HG03575 (cell line): ENCODE data around the gene SURF4.
"Not testable (repeated sequence)": the region's sequence is repeated elsewhere in the genome, so short reads cannot be mapped to it uniquely, and the experiment has no call there.

ENCODE experiments used
- ATAC-seq: cut with Tn5 transposase; IDR thresholded peaks from one replicate; pipeline ENCODE4 v1.9.1; 2021; ENCODE audit not compliant: unreplicated experiment, insufficient number of reproducible peaks, low FRiP score; ENCODE audit errors: extremely low read depth

SURF4 gene

GRCh38 chr9:133401588-133401987 lies 25.7 kb upstream of the SURF4 start:
- no peak for ATAC-seq

- ATAC-seq, result no peak
Observed at GRCh38 chr9:133400292-133400691, 24.4 kb upstream of the SURF4 start.

DNA sequence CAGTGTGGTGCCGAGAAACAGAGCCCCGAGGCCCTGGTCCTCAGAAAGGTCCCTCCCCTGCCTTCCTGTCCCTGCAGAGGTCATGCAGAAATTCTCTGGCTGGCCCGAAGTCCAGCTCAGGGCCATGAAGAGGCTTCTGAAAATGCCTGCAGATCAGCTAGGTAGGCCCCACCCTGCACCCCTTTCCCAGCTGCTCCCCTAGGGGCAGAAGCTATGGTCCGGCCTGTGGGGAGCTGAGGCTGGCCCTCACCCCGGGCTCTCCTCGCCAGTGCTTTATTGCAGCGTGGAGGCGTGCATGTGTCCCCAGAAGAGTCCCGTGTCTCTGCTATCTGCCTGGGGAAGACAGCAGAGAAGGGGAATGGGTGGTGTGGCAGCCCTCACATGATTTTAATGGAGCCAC lies 22.0 kb upstream of the SURF4 start:
- no peak for ATAC-seq

DNA sequence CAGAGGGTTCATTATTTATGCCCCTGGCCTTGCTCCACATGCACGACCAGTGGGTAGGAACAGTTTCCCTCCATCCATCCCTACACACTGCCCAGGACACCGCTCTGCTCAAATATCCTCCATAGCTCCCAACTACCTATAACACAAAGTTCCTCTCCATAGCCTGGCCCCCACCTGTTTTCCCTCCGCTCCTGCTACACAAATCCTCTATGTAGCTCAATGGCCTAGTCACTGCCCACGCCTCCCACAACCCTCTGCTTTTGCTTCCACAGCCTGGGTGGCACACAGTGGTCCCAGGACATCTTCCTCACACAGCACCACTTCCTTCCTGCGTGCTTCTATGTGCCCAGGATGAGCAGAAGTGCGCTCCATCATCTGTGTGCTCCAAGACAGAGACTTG lies 21.5 kb upstream of the SURF4 start:
- ATAC-seq, result no peak

GRCh38 chr9:133396952-133397351 lies 21.1 kb upstream of the SURF4 start:
- ATAC-seq, result no peak

DNA sequence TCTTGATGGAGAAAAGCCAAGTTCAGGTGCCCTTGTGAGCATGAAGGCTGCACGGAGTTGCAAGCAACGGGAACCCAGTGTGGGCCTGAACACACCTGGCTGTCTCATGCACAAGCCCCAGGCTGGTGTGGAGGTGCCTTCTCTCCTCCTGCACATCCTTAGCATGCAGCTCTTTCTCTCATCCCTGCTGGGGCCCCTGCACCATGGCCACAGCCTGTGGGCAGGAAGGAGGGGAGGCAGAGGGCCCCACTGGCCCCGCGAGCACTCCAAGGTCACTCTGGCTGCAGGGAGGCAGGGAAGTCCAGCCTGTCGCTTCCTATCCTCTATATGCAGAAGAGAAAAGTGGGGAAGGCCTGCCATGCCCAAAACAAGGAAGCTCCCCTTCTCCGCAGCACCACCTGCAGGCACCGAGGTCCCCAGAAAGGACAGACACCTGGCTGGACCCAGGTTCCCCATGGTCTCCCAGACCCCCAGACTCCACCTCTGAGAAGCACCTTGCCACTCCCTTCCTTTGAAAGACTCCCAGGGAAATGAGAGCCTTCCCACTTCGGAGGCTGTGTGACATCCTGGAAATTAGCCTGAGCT lies 18.9 kb upstream of the SURF4 start:
- no peak for ATAC-seq

- ATAC-seq, result no peak
Observed at GRCh38 chr9:133393399-133393798, 17.5 kb upstream of the SURF4 start.

GRCh38 chr9:133392308-133392707 lies 16.4 kb upstream of the SURF4 start:
- not testable (repeated sequence) for ATAC-seq

GRCh38 chr9:133391449-133391848 lies 15.6 kb upstream of the SURF4 start:
- not testable (repeated sequence) for ATAC-seq

DNA sequence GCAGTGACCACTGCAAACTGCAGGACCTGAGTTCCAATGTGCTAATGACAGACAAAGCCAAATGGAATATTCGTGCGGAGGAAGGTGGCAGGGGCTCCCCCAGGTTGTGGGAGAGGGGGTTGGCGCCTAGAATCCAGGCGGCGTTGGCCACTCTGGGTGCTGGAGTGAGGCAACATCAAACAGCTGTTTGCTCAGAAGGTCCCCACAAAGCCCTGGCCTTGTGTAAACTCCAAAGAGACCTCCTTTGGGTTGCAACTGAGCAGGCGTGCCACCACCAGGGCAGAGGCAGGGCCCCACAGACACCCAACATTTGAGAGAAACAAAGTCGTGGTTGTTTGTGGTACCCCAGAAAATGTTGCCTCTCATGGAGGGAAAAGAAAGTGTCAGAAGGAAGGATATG lies 14.9 kb upstream of the SURF4 start:
- no peak for ATAC-seq

- ATAC-seq, result no peak
Observed at GRCh38 chr9:133389562-133389961, 13.7 kb upstream of the SURF4 start.

DNA sequence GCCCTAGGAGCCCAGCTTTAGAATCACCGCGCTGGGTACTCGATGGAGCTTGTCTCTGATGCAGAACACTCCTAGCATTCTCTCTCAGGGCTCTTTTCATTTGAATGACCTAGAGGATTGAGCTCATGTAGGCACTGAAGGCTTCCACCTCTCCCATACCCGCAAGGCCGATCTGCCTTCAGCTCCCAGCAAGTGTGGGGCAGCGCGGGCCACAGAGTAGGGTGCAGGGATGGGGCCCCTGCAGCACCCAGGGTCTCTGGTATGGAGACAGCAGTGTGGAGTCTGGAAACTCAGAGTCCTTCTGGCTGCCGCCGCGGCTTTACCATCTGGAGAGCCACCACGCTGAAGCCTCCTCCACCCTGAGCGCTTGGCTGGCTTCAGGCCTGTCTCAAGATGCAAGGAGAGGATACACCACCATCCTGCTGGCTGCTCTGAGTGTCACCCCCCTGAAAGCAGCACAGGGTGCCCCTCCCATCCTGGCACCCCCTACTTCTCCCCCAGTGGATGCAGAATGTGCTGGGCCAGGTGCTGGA lies 13.2 kb upstream of the SURF4 start:
- ATAC-seq, result no peak

DNA sequence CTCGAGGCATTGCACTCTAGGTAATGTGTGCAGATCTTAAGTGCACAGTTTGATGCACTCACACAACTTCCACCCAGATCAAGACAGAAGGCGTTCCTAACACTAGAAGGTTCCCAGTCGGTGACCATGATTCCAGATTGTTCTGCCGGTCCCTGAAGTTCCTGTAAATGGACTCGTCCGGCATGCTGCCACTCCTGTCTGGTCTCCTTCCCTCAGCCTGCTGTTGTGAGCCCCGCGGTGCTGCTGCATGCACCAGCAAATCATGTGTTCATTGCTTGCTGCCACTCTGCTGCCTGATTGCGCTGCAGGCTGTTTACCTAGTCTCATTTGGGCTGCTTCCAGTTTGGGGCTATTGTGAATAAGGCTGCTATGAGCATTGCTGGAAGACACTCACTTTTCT lies 11.8 kb upstream of the SURF4 start:
- ATAC-seq, result no peak

GRCh38 chr9:133386338-133386737 lies 10.5 kb upstream of the SURF4 start:
- no peak for ATAC-seq

DNA sequence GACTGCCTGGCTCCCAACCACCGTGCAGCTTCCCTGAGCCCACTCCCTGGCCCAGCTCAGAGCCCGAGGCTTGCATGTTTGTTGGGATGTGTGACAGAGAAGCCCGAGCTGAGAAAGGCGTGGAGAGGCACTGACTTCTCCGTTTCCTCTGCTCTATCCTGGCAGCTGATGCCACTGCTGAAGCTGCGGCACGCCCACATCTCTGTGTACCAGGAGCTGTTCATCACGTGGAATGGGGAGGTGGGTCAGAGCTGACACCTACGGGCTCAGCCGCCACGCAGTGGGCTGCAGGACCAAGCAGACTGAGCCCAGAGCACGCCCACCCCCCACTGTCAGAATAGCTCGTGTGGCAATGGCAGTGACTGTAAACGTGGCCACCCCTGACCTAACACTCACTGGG lies 9.6 kb upstream of the SURF4 start:
- no peak for ATAC-seq

- ATAC-seq, result no peak
Observed at GRCh38 chr9:133384736-133385321, 9.0 kb upstream of the SURF4 start.

- ATAC-seq, result no peak
Observed at GRCh38 chr9:133383438-133383837, 7.6 kb upstream of the SURF4 start.

- no peak for ATAC-seq
Observed at GRCh38 chr9:133382507-133383141, 6.8 kb upstream of the SURF4 start.

DNA sequence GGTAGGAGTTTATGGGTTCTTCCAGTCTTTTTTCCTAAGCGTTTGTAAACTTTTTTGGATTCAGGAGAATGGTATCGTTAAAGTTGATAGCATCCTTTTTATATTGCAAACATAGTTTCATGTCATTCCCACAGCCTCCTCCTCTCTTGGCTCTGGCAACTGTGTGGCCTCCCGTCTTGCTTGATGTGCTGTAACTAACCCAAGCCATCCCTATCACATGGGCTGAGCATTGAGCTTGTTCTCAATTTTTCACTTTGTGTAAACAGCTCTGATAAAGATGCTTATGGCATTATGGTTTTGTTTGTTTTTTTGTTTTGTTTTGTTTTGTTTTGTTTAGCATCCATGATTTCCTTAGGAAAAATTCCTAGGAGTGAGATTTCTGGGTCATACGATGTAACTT lies 4.9 kb upstream of the SURF4 start:
- no peak for ATAC-seq
